Gastroesophageal sphincter (tissue), 4 donors: ENCODE results near the gene LARP1. TPM values are rescaled to one million over a fixed set of nuclear protein-coding genes. Genes with fewer than 3 reads are reported as not detected.

ENCODE experiments used
- ATAC-seq: fragments of 150-250 bp; one replicate; pipeline ENCODE4 v1.9.1; 2016; ENCODE audit warnings: mild to moderate bottlenecking, moderate library complexity
- H3K27ac ChIP-seq, 4 donors: fragments of 200-600 bp; sonication (generic) in 3 of 4; 1 replicate in 3 of 4; 2 replicates in 1 of 4; pipeline ENCODE4 v1.5.1; 2016 to 2019
- H3K27me3 ChIP-seq: fragments of 200-600 bp; sonication (generic); one replicate; pipeline ENCODE4 v1.5.1; 2019
- H3K36me3 ChIP-seq, 2 donors: fragments of 200-600 bp; sonication (generic); one replicate each; pipeline ENCODE4 v1.5.1; 2019; ENCODE audit warnings: control low read depth in 1 of 2
- H3K4me1 ChIP-seq, 3 donors: fragments of 200-600 bp; sonication (generic); 1 replicate in 2 of 3; 2 replicates in 1 of 3; pipeline ENCODE4 v1.5.1; 2016 to 2019; ENCODE audit warnings: control low read depth in 2 of 3
- H3K4me3 ChIP-seq, 2 donors: fragments of 200-600 bp; sonication (generic); one replicate each; pipeline ENCODE4 v1.5.1; 2019; ENCODE audit warnings: mild to moderate bottlenecking in 1 of 2, moderate library complexity in 1 of 2
- H3K9me3 ChIP-seq, 3 donors: fragments of 200-600 bp; sonication (generic); one replicate each; pipeline ENCODE4 v1.5.1; 2017 to 2019; ENCODE audit warnings: control low read depth in 2 of 3
- CTCF ChIP-seq, 4 experiments: fragments of 200-600 bp in 2 of 4; fragments of 450-650 bp in 2 of 4; sonication (generic) in 1 of 4; IDR thresholded peaks; one replicate each; pipeline ENCODE4 v1.5.1; 2017 to 2019; ENCODE audit warnings: antibody characterized with exemption in 4 of 4, mild to moderate bottlenecking in 2 of 4, moderate library complexity in 2 of 4
- EP300 ChIP-seq: sonication (generic); formaldehyde crosslinking; IDR thresholded peaks from one replicate; pipeline ENCODE4 v1.6.1; 2017; ENCODE audit warnings: antibody characterized with exemption, mild to moderate bottlenecking
- POLR2A ChIP-seq, 2 donors: fragments of 450-650 bp; IDR thresholded peaks; one replicate each; pipeline ENCODE4 v1.6.1; 2017; ENCODE audit warnings: antibody characterized with exemption in 2 of 2, mild to moderate bottlenecking in 2 of 2, moderate library complexity in 1 of 2
- POLR2AphosphoS5 ChIP-seq: sonication (generic); formaldehyde crosslinking; IDR thresholded peaks from one replicate; pipeline ENCODE4 v1.6.1; 2017; ENCODE audit warnings: antibody characterized with exemption
- WGBS, 2 donors: methylation state at CpG; one replicate each; pipeline ENCODE4 v1.1.5; 2018; ENCODE audit warnings: low coverage in 1 of 2; 5-methylcytosine and 5-hydroxymethylcytosine counted together
- total RNA-seq, 4 donors: library from RNA; depleted of rRNA; stranded (reverse); fragments of >200 nt; gene quantifications; one replicate each; pipeline ENCODE4 v1.1.0, GENCODE V29; 2016

The LARP1 gene
- total RNA-seq, 4 donors from 2014 or later, result 64.6 to 118 (median 80.1) TPM

- no peaks in the 10 kb centered on the region for H3K9me3 ChIP-seq
- no peak for ATAC-seq
- H3K4me1 ChIP-seq, result peaks cover 6 to 99% (median 57%) of the 10 kb centered on the region in 3 donors
- H3K27ac ChIP-seq, result no peak overlapping the region
- 67% methylated on average over 1 of the region's 1 CpG; no CpG with 5 or more reads in 1 of the 2 donors for WGBS, 2 donors
- no peaks in the 10 kb centered on the region for H3K27me3 ChIP-seq
- TF ChIP-seq EP300 (no peak), POLR2AphosphoS5 (no peak), CTCF (IDR thresholded peaks at IDR 0.05) (no peak), POLR2A (IDR thresholded peaks at IDR 0.05) (no peak)
- no peaks in the 10 kb centered on the region for H3K36me3 ChIP-seq
- no peak overlapping the region for H3K4me3 ChIP-seq
Measured at GRCh38 chr5:154762700-154763099, 7.5 kb downstream of the LARP1 start.

- Histone ChIP-seq H3K4me3 (no peak overlapping the region), H3K9me3 (no peaks in the 10 kb centered on the region), H3K36me3 (no peaks in the 10 kb centered on the region), H3K27ac (no peak overlapping the region), H3K27me3 (no peaks in the 10 kb centered on the region), H3K4me1 (peaks cover 6 to 99% (median 54%) of the 10 kb centered on the region in 3 donors)
- 59 to 86% methylated on average over 2 to 3 of the region's 3 CpGs for WGBS, 2 donors
- TF ChIP-seq CTCF (IDR thresholded peaks at IDR 0.05), result no peak
- no peak for TF ChIP-seq POLR2AphosphoS5
- TF ChIP-seq POLR2A (IDR thresholded peaks at IDR 0.05), result no peak
- TF ChIP-seq EP300, result no peak
- ATAC-seq, result no peak
Measured at GRCh38 chr5:154764967-154765366, 9.8 kb downstream of the LARP1 start.

GRCh38 chr5:154765396-154765925 is 10.3 kb downstream of the LARP1 start:
- no peaks in the 10 kb centered on the region for H3K9me3 ChIP-seq
- H3K36me3 ChIP-seq, result no peaks in the 10 kb centered on the region
- WGBS, 2 donors, result 84 to 90% methylated on average over 10 of the region's 10 CpGs
- H3K27ac ChIP-seq, result no peak overlapping the region
- no peak for ATAC-seq
- no peak overlapping the region for H3K4me3 ChIP-seq
- TF ChIP-seq EP300, result no peak
- TF ChIP-seq POLR2A (IDR thresholded peaks at IDR 0.05), result no peak
- no peak for TF ChIP-seq POLR2AphosphoS5
- TF ChIP-seq CTCF (IDR thresholded peaks at IDR 0.05), result no peak
- no peaks in the 10 kb centered on the region for H3K27me3 ChIP-seq
- peaks cover 6 to 99% (median 54%) of the 10 kb centered on the region in 3 donors for H3K4me1 ChIP-seq

GRCh38 chr5:154766558-154767281 is 11.5 kb downstream of the LARP1 start:
- Histone ChIP-seq H3K27ac (no peak overlapping the region), H3K9me3 (no peaks in the 10 kb centered on the region), H3K4me1 (peaks cover 3 to 99% (median 52%) of the 10 kb centered on the region in 3 donors), H3K27me3 (no peaks in the 10 kb centered on the region), H3K36me3 (no peaks in the 10 kb centered on the region), H3K4me3 (no peak overlapping the region)
- ATAC-seq, result no peak
- TF ChIP-seq POLR2AphosphoS5 (no peak), POLR2A (IDR thresholded peaks at IDR 0.05) (no peak), EP300 (no peak), CTCF (IDR thresholded peaks at IDR 0.05) (no peak)
- 73 to 82% methylated on average over 2 to 3 of the region's 3 CpGs for WGBS, 2 donors

DNA sequence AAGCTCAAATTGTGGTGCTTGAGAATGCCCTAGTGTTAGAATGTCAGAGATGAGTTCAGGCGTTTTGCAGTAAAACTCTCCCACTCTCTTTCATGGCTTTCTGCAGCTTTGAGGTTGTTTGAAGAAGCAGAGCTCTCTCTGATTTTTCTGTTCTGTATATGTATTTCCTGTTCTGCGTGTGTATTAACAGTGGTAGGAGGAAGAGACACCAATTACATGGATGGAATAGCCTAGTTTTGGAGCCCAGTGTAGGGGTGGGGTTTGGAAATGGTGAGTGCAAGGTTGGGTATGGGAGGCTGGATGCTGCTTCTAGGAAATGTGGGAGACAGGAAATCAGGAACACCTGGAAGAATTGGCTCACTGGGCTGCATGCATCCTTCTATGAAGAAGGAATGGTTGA is 12.4 kb downstream of the LARP1 start:
- Histone ChIP-seq H3K27me3 (no peaks in the 10 kb centered on the region), H3K4me3 (no peak overlapping the region), H3K36me3 (no peaks in the 10 kb centered on the region), H3K9me3 (no peaks in the 10 kb centered on the region), H3K27ac (no peak overlapping the region), H3K4me1 (peaks cover 3 to 99% (median 52%) of the 10 kb centered on the region in 3 donors)
- TF ChIP-seq EP300 (no peak), POLR2A (IDR thresholded peaks at IDR 0.05) (no peak), POLR2AphosphoS5 (no peak), CTCF (IDR thresholded peaks at IDR 0.05) (no peak)
- no peak for ATAC-seq
- WGBS, 2 donors, result 41 to 71% methylated on average over 1 to 2 of the region's 2 CpGs
